ENCODE measurements around the gene BOK. TPM values are rescaled to one million over a fixed set of nuclear protein-coding genes. Genes with fewer than 3 reads are reported as not detected.

BOK gene
- total RNA-seq, 2 donors from 2014 or later, result 0.16 TPM; not detected in 1

DNA sequence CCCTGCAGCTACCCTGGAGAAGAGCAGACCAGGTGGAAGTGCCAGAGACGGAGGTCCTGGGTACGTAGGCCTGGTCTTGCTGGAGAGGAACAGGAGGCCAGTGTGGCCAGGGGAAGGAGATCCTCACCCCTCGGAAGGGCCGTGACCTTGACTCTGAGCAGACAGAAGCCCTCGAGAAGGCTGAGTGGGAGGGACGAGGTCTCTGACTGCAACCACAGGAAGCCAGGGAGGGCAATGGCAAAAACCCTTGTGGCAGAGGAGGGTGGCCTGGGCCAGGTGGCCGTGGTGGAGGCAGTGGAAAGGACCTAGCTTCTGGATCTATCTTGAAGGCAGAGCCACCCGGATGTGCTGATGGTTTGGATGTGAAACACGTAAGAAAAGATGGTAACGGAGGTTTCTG, 50.3 kb downstream of the BOK start:
- Mint-ChIP-seq H3K27me3 (no peaks in the 10 kb centered on the region), H3K36me3 (ENCODE audit: low read depth) (peaks cover 67% of the 10 kb centered on the region), H3K4me3 (peak overlapping the region; percentile 73), H3K27ac (peak overlapping the region; percentile 68), H3K9me3 (no peaks in the 10 kb centered on the region), H3K4me1 (peaks cover 14% of the 10 kb centered on the region)
- no peak for ATAC-seq (replicated peaks)

GRCh38 chr2:241609859-241610793, 51.6 kb downstream of the BOK start:
- Mint-ChIP-seq H3K4me1 (peaks cover 14% of the 10 kb centered on the region), H3K36me3 (ENCODE audit: low read depth) (peaks cover 65% of the 10 kb centered on the region), H3K27me3 (no peaks in the 10 kb centered on the region), H3K27ac (peak overlapping the region; percentile 67), H3K4me3 (peak overlapping the region; percentile 73), H3K9me3 (no peaks in the 10 kb centered on the region)
- peak; percentile 99 for ATAC-seq (replicated peaks)

GRCh38 chr2:241611062-241611461, 52.5 kb downstream of the BOK start:
- no peaks in the 10 kb centered on the region for H3K27me3 Mint-ChIP-seq
- H3K9me3 Mint-ChIP-seq, result no peaks in the 10 kb centered on the region
- peak overlapping the region; percentile 69 for H3K4me3 Mint-ChIP-seq
- H3K4me1 Mint-ChIP-seq, result peaks cover 17% of the 10 kb centered on the region
- H3K27ac Mint-ChIP-seq, result peak overlapping the region; percentile 67
- H3K36me3 Mint-ChIP-seq (ENCODE audit: low read depth), result peaks cover 56% of the 10 kb centered on the region
- ATAC-seq (replicated peaks), result no peak

GRCh38 chr2:241612156-241613016, 53.8 kb downstream of the BOK start:
- ATAC-seq (replicated peaks), result no peak
- no peaks in the 10 kb centered on the region for H3K27me3 Mint-ChIP-seq
- peaks cover 47% of the 10 kb centered on the region for H3K36me3 Mint-ChIP-seq (ENCODE audit: low read depth)
- H3K4me3 Mint-ChIP-seq, result no peak overlapping the region
- H3K4me1 Mint-ChIP-seq, result peaks cover 23% of the 10 kb centered on the region
- no peaks in the 10 kb centered on the region for H3K9me3 Mint-ChIP-seq
- H3K27ac Mint-ChIP-seq, result peak overlapping the region; percentile 15

- no peaks in the 10 kb centered on the region for H3K27me3 Mint-ChIP-seq
- H3K4me1 Mint-ChIP-seq, result peaks cover 31% of the 10 kb centered on the region
- no peak overlapping the region for H3K4me3 Mint-ChIP-seq
- no peaks in the 10 kb centered on the region for H3K9me3 Mint-ChIP-seq
- peaks cover 48% of the 10 kb centered on the region for H3K36me3 Mint-ChIP-seq (ENCODE audit: low read depth)
- H3K27ac Mint-ChIP-seq, result no peak overlapping the region
- ATAC-seq (replicated peaks), result no peak
These were observed 54.7 kb downstream of the BOK start for GRCh38 chr2:241613017-241613780.

- Mint-ChIP-seq H3K27me3 (no peaks in the 10 kb centered on the region), H3K27ac (no peak overlapping the region), H3K4me1 (peaks cover 31% of the 10 kb centered on the region), H3K9me3 (no peaks in the 10 kb centered on the region), H3K36me3 (ENCODE audit: low read depth) (peaks cover 44% of the 10 kb centered on the region), H3K4me3 (no peak overlapping the region)
- ATAC-seq (replicated peaks), result no peak
These were observed 56.5 kb downstream of the BOK start for GRCh38 chr2:241615041-241615440.

DNA sequence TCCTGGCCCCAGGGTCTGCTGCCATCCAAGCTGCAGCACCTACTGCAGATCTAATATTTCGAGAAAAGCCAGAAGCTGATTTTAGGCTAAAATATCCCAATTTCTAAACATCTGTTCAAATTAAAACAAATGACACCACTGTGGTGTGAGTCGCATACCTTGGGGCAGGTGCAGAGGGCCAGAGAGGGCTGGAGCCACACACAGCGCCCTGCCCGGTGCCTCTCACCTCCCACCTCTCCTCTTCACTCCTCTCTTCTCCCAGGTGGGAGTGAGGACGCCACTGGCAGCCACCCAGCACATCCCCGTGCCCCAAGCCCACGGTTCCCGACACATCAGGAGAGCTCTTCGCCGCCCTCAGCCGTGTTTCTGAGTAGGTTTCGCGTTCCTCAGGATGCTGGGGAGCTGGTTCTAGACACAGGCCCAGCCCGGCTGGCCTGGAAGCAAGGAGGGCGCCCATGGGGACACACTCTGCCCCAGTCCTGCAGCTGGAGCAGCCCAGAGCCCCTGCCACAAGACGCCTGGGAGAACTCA, 57.0 kb downstream of the BOK start:
- Mint-ChIP-seq H3K36me3 (ENCODE audit: low read depth) (peaks cover 49% of the 10 kb centered on the region), H3K27ac (peak overlapping the region; percentile 73), H3K4me3 (peak overlapping the region; percentile 80), H3K4me1 (peaks cover 33% of the 10 kb centered on the region), H3K9me3 (peaks cover under 1% of the 10 kb centered on the region), H3K27me3 (no peaks in the 10 kb centered on the region)
- ATAC-seq (replicated peaks), result no peak

GRCh38 chr2:241616168-241617125, 57.9 kb downstream of the BOK start:
- Mint-ChIP-seq H3K4me3 (peak overlapping the region; percentile 80), H3K36me3 (ENCODE audit: low read depth) (peaks cover 56% of the 10 kb centered on the region), H3K27ac (peak overlapping the region; percentile 73), H3K4me1 (peaks cover 39% of the 10 kb centered on the region), H3K27me3 (no peaks in the 10 kb centered on the region), H3K9me3 (peaks cover 6% of the 10 kb centered on the region)
- no peak for ATAC-seq (replicated peaks)

DNA sequence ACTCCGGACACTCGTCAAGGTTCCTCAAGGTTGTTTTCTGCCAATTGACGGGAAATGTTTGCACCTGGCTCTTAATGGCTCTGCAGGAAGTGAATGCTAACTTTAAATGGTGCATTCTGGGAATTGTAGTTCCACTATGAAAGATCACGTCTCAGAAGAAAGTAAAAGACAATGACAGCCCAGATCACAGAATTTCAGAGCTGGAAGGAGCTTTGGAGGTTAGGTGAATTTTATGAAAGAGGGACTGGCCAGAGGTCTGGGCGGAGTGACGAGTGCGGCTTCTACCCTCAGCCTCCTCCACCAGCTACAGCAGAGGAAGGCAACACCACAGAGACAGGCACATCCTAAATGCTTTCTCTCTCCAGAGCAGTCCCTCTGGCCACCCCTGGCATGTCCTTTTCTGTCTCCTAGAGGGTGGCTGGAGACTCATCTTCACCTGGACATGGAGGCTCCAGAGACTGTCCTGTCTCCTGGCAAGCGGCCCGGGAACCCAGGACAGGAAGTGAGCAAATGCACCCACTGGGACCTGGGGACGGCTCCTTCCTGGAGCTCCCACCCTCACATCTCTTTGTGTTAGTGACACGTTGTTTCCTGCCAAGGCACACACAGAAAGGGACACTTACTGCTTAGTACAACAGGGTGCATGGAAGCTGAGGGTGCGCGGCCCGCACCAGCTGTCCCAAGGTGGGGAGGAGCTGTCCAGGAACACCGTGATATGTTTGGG, 59.0 kb downstream of the BOK start:
- H3K9me3 Mint-ChIP-seq, result peaks cover 8% of the 10 kb centered on the region
- peak overlapping the region; percentile 80 for H3K4me3 Mint-ChIP-seq
- H3K4me1 Mint-ChIP-seq, result peaks cover 39% of the 10 kb centered on the region
- peaks cover 49% of the 10 kb centered on the region for H3K36me3 Mint-ChIP-seq (ENCODE audit: low read depth)
- peak overlapping the region; percentile 97 for H3K27ac Mint-ChIP-seq
- H3K27me3 Mint-ChIP-seq, result no peaks in the 10 kb centered on the region
- peak; percentile 33 for ATAC-seq (replicated peaks)

GRCh38 chr2:241618296-241618805, 59.8 kb downstream of the BOK start:
- peaks cover 8% of the 10 kb centered on the region for H3K9me3 Mint-ChIP-seq
- ATAC-seq (replicated peaks), result peak; percentile 26
- peak overlapping the region; percentile 80 for H3K4me3 Mint-ChIP-seq

GRCh38 chr2:241618829-241619228, 60.3 kb downstream of the BOK start:
- no peak for ATAC-seq (replicated peaks)
- H3K36me3 Mint-ChIP-seq (ENCODE audit: low read depth), result peaks cover 41% of the 10 kb centered on the region
- peak overlapping the region; percentile 97 for H3K27ac Mint-ChIP-seq
- peaks cover 8% of the 10 kb centered on the region for H3K9me3 Mint-ChIP-seq
- peaks cover 39% of the 10 kb centered on the region for H3K4me1 Mint-ChIP-seq
- H3K4me3 Mint-ChIP-seq, result peak overlapping the region; percentile 80
- H3K27me3 Mint-ChIP-seq, result no peaks in the 10 kb centered on the region

More at GRCh38 chr2:241618296-241618805, 59.8 kb downstream of the BOK start:
- no peaks in the 10 kb centered on the region for H3K27me3 Mint-ChIP-seq
- H3K27ac Mint-ChIP-seq, result peak overlapping the region; percentile 97
- peaks cover 43% of the 10 kb centered on the region for H3K36me3 Mint-ChIP-seq (ENCODE audit: low read depth)
- peaks cover 39% of the 10 kb centered on the region for H3K4me1 Mint-ChIP-seq
